Small intestine (tissue), 7 donors: Measurements from ENCODE around the gene SEPTIN10. TPM values are rescaled to one million over a fixed set of nuclear protein-coding genes. Genes with fewer than 3 reads are reported as not detected.

Experiments
- DNase-seq, 2 donors: peaks; one replicate each; pipeline versions ENCODE4 v3.0.0 to v3.0.0-alpha.2; 2013
- FAIRE-seq: peaks from 2 replicates; lab custom pipeline; 2012; peaks lifted over from hg19 to GRCh38; lab: Jason Lieb, UNC
- H3K27ac ChIP-seq, 3 donors: one replicate each; pipeline ENCODE4 v1.5.1; 2013; ENCODE audit warnings: low read length in 2 of 3, mild to moderate bottlenecking in 2 of 3, control low read depth in 1 of 3, inconsistent platforms in 1 of 3, low read depth in 1 of 3, moderate library complexity in 1 of 3
- H3K27me3 ChIP-seq, 3 donors: one replicate each; pipeline ENCODE4 v1.6.1; 2013; ENCODE audit warnings: low read length in 3 of 3, inconsistent platforms in 1 of 3; ENCODE audit not compliant: control insufficient read depth in 3 of 3, insufficient read depth in 3 of 3
- H3K36me3 ChIP-seq, 3 donors: one replicate each; pipeline ENCODE4 v1.6.1; 2013; ENCODE audit warnings: low read length in 3 of 3, inconsistent platforms in 1 of 3, low read depth in 1 of 3, mild to moderate bottlenecking in 1 of 3, moderate library complexity in 1 of 3; ENCODE audit not compliant: control insufficient read depth in 3 of 3, insufficient read depth in 2 of 3
- H3K4me1 ChIP-seq, 3 donors: one replicate each; pipeline ENCODE4 v1.6.1; 2013; ENCODE audit warnings: low read length in 2 of 3, inconsistent platforms in 1 of 3, low read depth in 1 of 3, mild to moderate bottlenecking in 1 of 3, moderate library complexity in 1 of 3; ENCODE audit not compliant: control insufficient read depth in 3 of 3, insufficient read depth in 2 of 3
- H3K4me3 ChIP-seq, 3 donors: one replicate each; pipeline ENCODE4 v1.5.1; 2013; ENCODE audit warnings: low read length in 3 of 3, control low read depth in 1 of 3, inconsistent platforms in 1 of 3, low read depth in 1 of 3, mild to moderate bottlenecking in 1 of 3, moderate library complexity in 1 of 3
- H3K9me3 ChIP-seq, 2 donors: one replicate each; pipeline ENCODE4 v1.6.1; 2013; ENCODE audit warnings: low read depth in 1 of 2, low read length in 1 of 2; ENCODE audit not compliant: control insufficient read depth in 2 of 2, insufficient read depth in 1 of 2
- WGBS, 3 donors: extraction: QIAGEN DNeasy Blood & Tissue Kit; methylation state at CpG; one replicate each; pipeline ENCODE4 v1.1.7; 2013; 5-methylcytosine and 5-hydroxymethylcytosine counted together
- polyA plus RNA-seq, 4 donors: library from polyadenylated mRNA; stranded (reverse) in 3 of 4; unstranded in 1 of 4; fragments of 200-250 nt in 3 of 4; fragments of 120-200 nt in 1 of 4; gene quantifications; one replicate each; pipeline versions ENCODE4 v1.2.1 to v1.2.3, GENCODE V29; 2013
- donor health status: healthy with polysubstance abuse.
- donor health status: control.
- donor health status: control.
- donor health status: Bipolar disorder and iron deficiency.
- donor health status: healthy.

SEPTIN10 gene
- polyA plus RNA-seq, 4 donors: 24.0 to 50.9 (median 28.8) TPM

- FAIRE-seq (no peak), DNase-seq (no peak)
- no peak overlapping the region for H3K4me3 ChIP-seq
- no peaks in the 10 kb centered on the region for H3K36me3 ChIP-seq
- H3K9me3 ChIP-seq: no peaks in the 10 kb centered on the region
- WGBS, 3 donors: 73 to 76% (median 76%) methylated on average over 16 of the region's 16 CpGs
- no peak overlapping the region for H3K27ac ChIP-seq
- peaks cover 0 to 3% (median 0%) of the 10 kb centered on the region in 3 donors for H3K27me3 ChIP-seq
- H3K4me1 ChIP-seq: no peaks in the 10 kb centered on the region
Measured at GRCh38 chr2:109529532-109530449, 84.0 kb downstream of the SEPTIN10 start.

GRCh38 chr2:109528811-109529501, 84.8 kb downstream of the SEPTIN10 start:
- FAIRE-seq: no peak

GRCh38 chr2:109527846-109528705, 85.7 kb downstream of the SEPTIN10 start:
- Histone ChIP-seq H3K27me3 (peaks cover 0 to 3% (median 0%) of the 10 kb centered on the region in 3 donors), H3K36me3 (no peaks in the 10 kb centered on the region), H3K4me1 (no peaks in the 10 kb centered on the region), H3K27ac (no peak overlapping the region), H3K9me3 (no peaks in the 10 kb centered on the region), H3K4me3 (no peak overlapping the region)
- FAIRE-seq (no peak), DNase-seq (no peak)
- 82 to 86% (median 84%) methylated on average over 16 of the region's 16 CpGs for WGBS, 3 donors

More at GRCh38 chr2:109528811-109529501, 84.8 kb downstream of the SEPTIN10 start:
- Histone ChIP-seq H3K36me3 (no peaks in the 10 kb centered on the region), H3K9me3 (no peaks in the 10 kb centered on the region), H3K4me1 (no peaks in the 10 kb centered on the region), H3K27ac (no peak overlapping the region), H3K4me3 (no peak overlapping the region), H3K27me3 (peaks cover 0 to 3% (median 0%) of the 10 kb centered on the region in 3 donors)
- 85 to 93% (median 90%) methylated on average over 21 of the region's 21 CpGs for WGBS, 3 donors
- no peak for DNase-seq

GRCh38 chr2:109527079-109527478, 86.7 kb downstream of the SEPTIN10 start:
- H3K36me3 ChIP-seq: no peaks in the 10 kb centered on the region
- no peak overlapping the region for H3K27ac ChIP-seq
- H3K9me3 ChIP-seq: no peaks in the 10 kb centered on the region
- FAIRE-seq: no peak
- no peaks in the 10 kb centered on the region for H3K27me3 ChIP-seq
- 82 to 87% (median 83%) methylated on average over 6 of the region's 6 CpGs for WGBS, 3 donors
- no peak for DNase-seq
- H3K4me1 ChIP-seq: peaks cover 0 to 2% (median 0%) of the 10 kb centered on the region in 3 donors
- no peak overlapping the region for H3K4me3 ChIP-seq

- FAIRE-seq (no peak), DNase-seq (no peak)
- Histone ChIP-seq H3K27me3 (no peaks in the 10 kb centered on the region), H3K27ac (no peak overlapping the region), H3K4me3 (no peak overlapping the region), H3K9me3 (no peaks in the 10 kb centered on the region), H3K4me1 (peaks cover 0 to 8% (median 0%) of the 10 kb centered on the region in 3 donors), H3K36me3 (no peaks in the 10 kb centered on the region)
- WGBS, 3 donors: 83 to 87% (median 87%) methylated on average over 11 of the region's 11 CpGs
Measured at GRCh38 chr2:109526442-109526970, 87.3 kb downstream of the SEPTIN10 start.

- H3K4me3 ChIP-seq: no peak overlapping the region
- H3K4me1 ChIP-seq: peaks cover 0 to 8% (median 0%) of the 10 kb centered on the region in 3 donors
- no peak overlapping the region for H3K27ac ChIP-seq
- H3K27me3 ChIP-seq: no peaks in the 10 kb centered on the region
- WGBS, 3 donors: 68 to 82% (median 73%) methylated on average over 4 of the region's 4 CpGs
- no peak for FAIRE-seq
- H3K9me3 ChIP-seq: no peaks in the 10 kb centered on the region
- DNase-seq: no peak
- H3K36me3 ChIP-seq: no peaks in the 10 kb centered on the region
Measured at GRCh38 chr2:109525836-109526235, 87.9 kb downstream of the SEPTIN10 start.

- peak in 1 of 2 donors; percentile 21 for DNase-seq
- H3K27ac ChIP-seq: no peak overlapping the region
- no peak for FAIRE-seq
- H3K4me3 ChIP-seq: no peak overlapping the region
- H3K27me3 ChIP-seq: no peaks in the 10 kb centered on the region
- H3K36me3 ChIP-seq: no peaks in the 10 kb centered on the region
- no peaks in the 10 kb centered on the region for H3K9me3 ChIP-seq
- 76 to 89% (median 77%) methylated on average over 13 of the region's 13 CpGs for WGBS, 3 donors
- H3K4me1 ChIP-seq: peaks cover 0 to 8% (median 0%) of the 10 kb centered on the region in 3 donors
Measured at GRCh38 chr2:109523536-109524361, 90.0 kb downstream of the SEPTIN10 start.
